Measurements from ENCODE around the gene ABCE1. TPM values are rescaled to one million over a fixed set of nuclear protein-coding genes. Genes with fewer than 3 reads are reported as not detected.

Gene ABCE1
- total and polyA plus RNA-seq, 2 donors from 2014 or later, result 14.8 to 46.4 TPM

DNA sequence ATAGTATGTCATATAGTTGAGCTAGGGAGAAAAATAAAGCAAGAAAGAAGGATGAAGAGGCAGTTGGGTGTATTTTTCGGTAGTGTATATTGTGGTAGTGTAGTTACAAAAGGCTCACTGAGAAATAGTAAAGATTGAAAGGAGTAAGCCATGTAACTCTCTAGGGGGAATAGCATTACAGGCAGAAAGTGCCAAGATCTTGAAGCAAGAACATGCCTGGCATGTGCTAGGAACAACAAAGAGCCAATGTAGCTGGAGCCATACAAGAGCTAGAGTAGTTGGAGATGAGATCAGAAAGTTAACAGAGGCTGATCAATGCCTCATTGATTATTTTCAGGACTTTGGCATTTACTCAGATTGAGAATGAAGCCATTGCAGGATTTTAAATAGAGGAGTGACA, 3.0 kb downstream of the ABCE1 start:
- Histone ChIP-seq H3K4me1 (ENCODE audit: control insufficient read depth in 2 of 3, insufficient read depth in 2 of 3, low read depth in 1 of 3, low read length in 3 of 3) (peaks cover 0 to 11% (median 10%) of the 10 kb centered on the region in 3 donors), H3K4me3 (ENCODE audit: low read length in 3 of 3) (no peak overlapping the region), H3K27me3 (ENCODE audit: control insufficient read depth, insufficient read depth, low read length) (no peaks in the 10 kb centered on the region), H3K9me3 (ENCODE audit: control insufficient read depth in 2 of 3, insufficient read depth in 1 of 3, low read length in 3 of 3) (no peaks in the 10 kb centered on the region), H3K27ac (ENCODE audit: low read depth in 2 of 2, low read length in 2 of 2) (no peak overlapping the region), H3K9ac (ENCODE audit: low read length in 3 of 3) (no peak overlapping the region), H3K36me3 (ENCODE audit: control insufficient read depth in 2 of 3, insufficient read depth in 3 of 3, low read length in 3 of 3) (peaks cover 2 to 10% (median 4%) of the 10 kb centered on the region in 3 donors)
- intact Hi-C loops (cut with DNase I), result no loop called here
- DNase-seq (no peak), FAIRE-seq (no peak)
- TF ChIP-seq, protein P1, sequence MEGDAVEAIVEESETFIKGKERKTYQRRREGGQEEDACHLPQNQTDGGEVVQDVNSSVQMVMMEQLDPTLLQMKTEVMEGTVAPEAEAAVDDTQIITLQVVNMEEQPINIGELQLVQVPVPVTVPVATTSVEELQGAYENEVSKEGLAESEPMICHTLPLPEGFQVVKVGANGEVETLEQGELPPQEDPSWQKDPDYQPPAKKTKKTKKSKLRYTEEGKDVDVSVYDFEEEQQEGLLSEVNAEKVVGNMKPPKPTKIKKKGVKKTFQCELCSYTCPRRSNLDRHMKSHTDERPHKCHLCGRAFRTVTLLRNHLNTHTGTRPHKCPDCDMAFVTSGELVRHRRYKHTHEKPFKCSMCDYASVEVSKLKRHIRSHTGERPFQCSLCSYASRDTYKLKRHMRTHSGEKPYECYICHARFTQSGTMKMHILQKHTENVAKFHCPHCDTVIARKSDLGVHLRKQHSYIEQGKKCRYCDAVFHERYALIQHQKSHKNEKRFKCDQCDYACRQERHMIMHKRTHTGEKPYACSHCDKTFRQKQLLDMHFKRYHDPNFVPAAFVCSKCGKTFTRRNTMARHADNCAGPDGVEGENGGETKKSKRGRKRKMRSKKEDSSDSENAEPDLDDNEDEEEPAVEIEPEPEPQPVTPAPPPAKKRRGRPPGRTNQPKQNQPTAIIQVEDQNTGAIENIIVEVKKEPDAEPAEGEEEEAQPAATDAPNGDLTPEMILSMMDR (IDR thresholded peaks at IDR 0.05; ENCODE audit: borderline replicate concordance, extremely low read depth, insufficient read depth), result no peak

DNA sequence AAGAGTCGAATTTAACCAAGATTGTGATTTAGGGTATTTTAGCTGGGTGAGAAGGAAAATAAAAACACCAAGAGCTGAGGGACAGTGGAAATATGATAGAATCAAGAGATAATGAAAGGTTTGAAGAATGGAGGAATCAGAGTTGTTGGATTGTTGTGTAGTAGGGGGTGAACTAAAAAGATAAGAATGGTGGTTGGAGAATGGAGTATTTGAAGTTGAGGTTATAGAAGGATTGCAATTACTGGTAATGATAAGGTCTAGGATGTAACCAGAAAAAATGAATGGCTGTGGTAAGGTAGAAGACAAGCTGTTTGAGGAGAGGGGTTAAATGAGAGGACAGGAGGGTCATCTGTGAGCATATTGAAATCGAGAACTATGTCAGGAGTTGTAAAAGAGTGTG, 4.5 kb downstream of the ABCE1 start:
- TF ChIP-seq, protein P1 (IDR thresholded peaks at IDR 0.05; ENCODE audit: borderline replicate concordance, extremely low read depth, insufficient read depth), result no peak
- Histone ChIP-seq H3K4me3 (ENCODE audit: low read length in 3 of 3) (no peak overlapping the region), H3K36me3 (ENCODE audit: control insufficient read depth in 2 of 3, insufficient read depth in 3 of 3, low read length in 3 of 3) (peaks cover 2 to 18% (median 5%) of the 10 kb centered on the region in 3 donors), H3K9me3 (ENCODE audit: control insufficient read depth in 2 of 3, insufficient read depth in 1 of 3, low read length in 3 of 3) (no peaks in the 10 kb centered on the region), H3K4me1 (ENCODE audit: control insufficient read depth in 2 of 3, insufficient read depth in 2 of 3, low read depth in 1 of 3, low read length in 3 of 3) (peaks cover 0 to 6% (median 4%) of the 10 kb centered on the region in 3 donors), H3K27me3 (ENCODE audit: control insufficient read depth, insufficient read depth, low read length) (no peaks in the 10 kb centered on the region), H3K27ac (ENCODE audit: low read depth in 2 of 2, low read length in 2 of 2) (no peak overlapping the region), H3K9ac (ENCODE audit: low read length in 3 of 3) (no peak overlapping the region)
- intact Hi-C loops (cut with DNase I), result no loop called here
- FAIRE-seq (no peak), DNase-seq (no peak)

DNA sequence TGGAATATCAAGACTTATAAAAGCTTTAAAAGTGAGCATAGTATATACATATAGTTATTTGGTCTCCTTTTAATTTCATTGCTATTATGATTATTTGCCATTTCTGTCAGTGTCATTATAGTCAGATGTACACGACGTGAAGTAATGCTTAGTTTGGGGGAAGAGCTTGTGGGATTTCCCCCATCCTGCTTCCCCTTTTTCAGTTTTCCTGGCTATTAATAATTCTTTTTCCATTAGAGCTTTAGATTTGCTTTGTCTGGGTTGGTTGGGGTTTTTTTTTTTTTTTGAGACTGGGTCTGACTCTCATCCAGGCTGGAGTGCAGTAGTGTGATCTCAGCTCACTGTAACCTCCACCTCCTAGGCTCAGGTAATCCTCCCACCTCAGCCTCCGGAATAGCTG, 5.4 kb downstream of the ABCE1 start:
- Histone ChIP-seq H3K36me3 (ENCODE audit: control insufficient read depth in 2 of 3, insufficient read depth in 3 of 3, low read length in 3 of 3) (peaks cover 4 to 25% (median 8%) of the 10 kb centered on the region in 3 donors), H3K4me1 (ENCODE audit: control insufficient read depth in 2 of 3, insufficient read depth in 2 of 3, low read depth in 1 of 3, low read length in 3 of 3) (peaks cover 0 to 6% (median 4%) of the 10 kb centered on the region in 3 donors), H3K27ac (ENCODE audit: low read depth in 2 of 2, low read length in 2 of 2) (no peak overlapping the region), H3K27me3 (ENCODE audit: control insufficient read depth, insufficient read depth, low read length) (no peaks in the 10 kb centered on the region), H3K4me3 (ENCODE audit: low read length in 3 of 3) (no peak overlapping the region), H3K9ac (ENCODE audit: low read length in 3 of 3) (no peak overlapping the region), H3K9me3 (ENCODE audit: control insufficient read depth in 2 of 3, insufficient read depth in 1 of 3, low read length in 3 of 3) (no peaks in the 10 kb centered on the region)
- TF ChIP-seq, protein P1 (IDR thresholded peaks at IDR 0.05; ENCODE audit: borderline replicate concordance, extremely low read depth, insufficient read depth), result no peak
- DNase-seq (peak in 1 of 5 donors; percentile 1), FAIRE-seq (no peak)
- intact Hi-C loops (cut with DNase I), result no loop called here

DNA sequence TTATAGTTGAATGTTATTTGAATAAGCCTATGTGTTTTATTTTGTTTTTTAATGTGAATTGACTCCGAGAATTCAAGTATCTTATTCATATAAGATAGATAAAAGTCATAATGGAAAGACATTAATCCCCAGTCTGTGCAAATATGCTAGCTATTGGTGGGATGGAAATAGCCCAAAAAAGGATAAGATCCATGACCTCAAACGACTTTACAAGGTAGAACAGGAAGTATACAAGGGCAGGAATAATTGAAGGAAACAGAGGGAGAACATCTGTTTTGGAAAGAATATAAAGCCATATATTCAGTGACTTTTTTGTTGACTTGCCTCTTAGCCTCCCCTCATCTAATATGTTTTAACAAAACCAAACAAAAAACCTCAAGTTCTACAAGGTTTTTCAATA, 9.0 kb downstream of the ABCE1 start:
- Histone ChIP-seq H3K9me3 (ENCODE audit: control insufficient read depth in 2 of 3, insufficient read depth in 1 of 3, low read length in 3 of 3) (no peaks in the 10 kb centered on the region), H3K4me1 (ENCODE audit: control insufficient read depth in 2 of 3, insufficient read depth in 2 of 3, low read depth in 1 of 3, low read length in 3 of 3) (no peaks in the 10 kb centered on the region), H3K27ac (ENCODE audit: low read depth in 2 of 2, low read length in 2 of 2) (no peak overlapping the region), H3K4me3 (ENCODE audit: low read length in 3 of 3) (no peak overlapping the region), H3K36me3 (ENCODE audit: control insufficient read depth in 2 of 3, insufficient read depth in 3 of 3, low read length in 3 of 3) (peaks cover 9 to 40% (median 11%) of the 10 kb centered on the region in 3 donors), H3K9ac (ENCODE audit: low read length in 3 of 3) (no peak overlapping the region), H3K27me3 (ENCODE audit: control insufficient read depth, insufficient read depth, low read length) (no peaks in the 10 kb centered on the region)
- intact Hi-C loops (cut with DNase I), result no loop called here
- DNase-seq (no peak), FAIRE-seq (no peak)
- TF ChIP-seq, protein P1 (IDR thresholded peaks at IDR 0.05; ENCODE audit: borderline replicate concordance, extremely low read depth, insufficient read depth), result no peak
